ENCODE results near the gene YIF1B. TPM values are rescaled to one million over a fixed set of nuclear protein-coding genes. Genes with fewer than 3 reads are reported as not detected.

YIF1B gene
- total and polyA plus RNA-seq, 2 donors (not counting 1 experiment from before 2014, with no cell fraction given), result 31.6 to 58.3 TPM

GRCh38 chr19:38326591-38326990 is 10.8 kb upstream of the YIF1B start:
- Mint-ChIP-seq H3K4me3 (no peak overlapping the region), H3K27ac (no peak overlapping the region), H3K4me1 (peaks cover 2% of the 10 kb centered on the region), H3K9me3 (ENCODE audit: insufficient read depth) (no peaks in the 10 kb centered on the region), H3K27me3 (no peaks in the 10 kb centered on the region)
- TF ChIP-seq EZH2 (IDR thresholded peaks at IDR 0.05; ENCODE audit: borderline replicate concordance, insufficient read depth, low read depth, low read length, poor library complexity, severe bottlenecking), result no peak
- H3K9ac ChIP-seq (ENCODE audit: low read length), result no peak overlapping the region
- ATAC-seq (ENCODE audit: low read depth) (no peak), DNase-seq (no peak)
- H3K79me2 ChIP-seq (ENCODE audit: control insufficient read depth, insufficient read depth, low read length), result no peaks in the 10 kb centered on the region
- no peaks in the 10 kb centered on the region for H4K20me1 ChIP-seq (ENCODE audit: control insufficient read depth, insufficient read depth, low read length, poor library complexity, severe bottlenecking)
- no peak overlapping the region for H3K4me2 ChIP-seq (replicated peaks; ENCODE audit: low read depth, low read length, poor library complexity, severe bottlenecking)
- ChIA-PET CTCF (interaction anchor here (0.6 kb wide), 1 partner anchor 26 kb away, joined by 3 read pairs; no protein-coding TSS in a partner anchor), POLR2A (no interaction called here)
- H3K9me3 ChIP-seq (ENCODE audit: control extremely low read depth in 1 of 3, control insufficient read depth in 2 of 3, insufficient read depth in 1 of 3, low read length in 2 of 3), result no peaks in the 10 kb centered on the region
- H2AFZ ChIP-seq (ENCODE audit: insufficient read depth, low read depth, low read length, poor library complexity, severe bottlenecking), result no peak overlapping the region
- peaks cover 1 to 14% of the 10 kb centered on the region in 2 experiments for H3K36me3 ChIP-seq (replicated peaks in 1 of 2; ENCODE audit: control extremely low read depth in 1 of 2, control insufficient read depth in 1 of 2, extremely low read depth in 1 of 2, insufficient read depth in 2 of 2, low read length in 1 of 2)
- intact Hi-C loops (cut with micrococcal nuclease), result no loop called here
- H3K27ac ChIP-seq (ENCODE audit: low read length in 2 of 2), result no peak overlapping the region
- WGBS (ENCODE audit: insufficient coverage), result 97% methylated on average over 22 of the region's 22 CpGs
- H3K27me3 ChIP-seq (replicated peaks in 1 of 4; ENCODE audit: control extremely low read depth in 1 of 4, control insufficient read depth in 3 of 4, insufficient read depth in 4 of 4, low read length in 3 of 4), result no peaks in the 10 kb centered on the region
- no peak overlapping the region for H3K4me3 ChIP-seq (ENCODE audit: control extremely low read depth in 1 of 5, extremely low read depth in 1 of 5, insufficient read depth in 1 of 5, low read depth in 2 of 5, low read length in 4 of 5)
- H3K4me1 ChIP-seq (ENCODE audit: control insufficient read depth in 2 of 2, insufficient read depth in 2 of 2, low read length in 2 of 2), result no peaks in the 10 kb centered on the region

GRCh38 chr19:38324431-38324830 is 8.7 kb upstream of the YIF1B start:
- H3K4me3 Mint-ChIP-seq, result no peak overlapping the region

More at GRCh38 chr19:38324431-38324830, 8.7 kb upstream of the YIF1B start:
- no peaks in the 10 kb centered on the region for H3K27me3 ChIP-seq (replicated peaks in 1 of 4; ENCODE audit: control extremely low read depth in 1 of 4, control insufficient read depth in 3 of 4, insufficient read depth in 4 of 4, low read length in 3 of 4)
- peaks cover 1 to 14% of the 10 kb centered on the region in 2 experiments for H3K36me3 ChIP-seq (replicated peaks in 1 of 2; ENCODE audit: control extremely low read depth in 1 of 2, control insufficient read depth in 1 of 2, extremely low read depth in 1 of 2, insufficient read depth in 2 of 2, low read length in 1 of 2)
- H3K27ac ChIP-seq (ENCODE audit: low read length in 2 of 2), result no peak overlapping the region
- 94% methylated on average over 2 of the region's 4 CpGs for WGBS (ENCODE audit: insufficient coverage)
- Mint-ChIP-seq H3K9me3 (ENCODE audit: insufficient read depth) (no peaks in the 10 kb centered on the region), H3K4me1 (peaks cover 10% of the 10 kb centered on the region), H3K27me3 (no peaks in the 10 kb centered on the region), H3K27ac (no peak overlapping the region)
- no peaks in the 10 kb centered on the region for H3K79me2 ChIP-seq (ENCODE audit: control insufficient read depth, insufficient read depth, low read length)
- no peak overlapping the region for H3K4me3 ChIP-seq (ENCODE audit: control extremely low read depth in 1 of 5, extremely low read depth in 1 of 5, insufficient read depth in 1 of 5, low read depth in 2 of 5, low read length in 4 of 5)
- TF ChIP-seq EZH2 (IDR thresholded peaks at IDR 0.05; ENCODE audit: borderline replicate concordance, insufficient read depth, low read depth, low read length, poor library complexity, severe bottlenecking) (no peak), CTCF (IDR thresholded peaks at IDR 0.05) (no peak)
- ChIA-PET POLR2A (no interaction called here), CTCF (no interaction called here)
- no peak overlapping the region for H3K9ac ChIP-seq (ENCODE audit: low read length)
- DNase-seq (no peak), ATAC-seq (ENCODE audit: low read depth) (no peak)
- peaks cover 2 to 12% of the 10 kb centered on the region in 2 donors for H3K4me1 ChIP-seq (ENCODE audit: control insufficient read depth in 2 of 2, insufficient read depth in 2 of 2, low read length in 2 of 2)
- H3K9me3 ChIP-seq (ENCODE audit: control extremely low read depth in 1 of 3, control insufficient read depth in 2 of 3, insufficient read depth in 1 of 3, low read length in 2 of 3), result no peaks in the 10 kb centered on the region
- H4K20me1 ChIP-seq (ENCODE audit: control insufficient read depth, insufficient read depth, low read length, poor library complexity, severe bottlenecking), result no peaks in the 10 kb centered on the region
- H2AFZ ChIP-seq (ENCODE audit: insufficient read depth, low read depth, low read length, poor library complexity, severe bottlenecking), result no peak overlapping the region
- H3K4me2 ChIP-seq (replicated peaks; ENCODE audit: low read depth, low read length, poor library complexity, severe bottlenecking), result no peak overlapping the region
- intact Hi-C loops (cut with micrococcal nuclease), result no loop called here

All from B cell (primary cell).